Endothelial cell of umbilical vein (primary cell): ENCODE results near the gene ODF4. TPM values are rescaled to one million over a fixed set of nuclear protein-coding genes. Genes with fewer than 3 reads are reported as not detected.

Experiments
- Bru-seq: library from RNA; stranded (reverse); fragments of 400-500 nt; gene quantifications from one replicate; lab custom pipeline; 2021; lab: Mats Ljungman, UMichigan
- BruChase-seq, 2 experiments: library from RNA; stranded (reverse); fragments of 400-500 nt; gene quantifications; one replicate each; lab custom pipeline; 2021; lab: Mats Ljungman, UMichigan
- BruUV-seq: library from RNA; stranded (reverse); fragments of 400-500 nt; replicated peaks from 2 replicates; lab custom pipeline; 2021; lab: Mats Ljungman, UMichigan
- CTCF ChIA-PET: fragments of 300-600, 350-600 bp; sonication (Branson Sonifier 250); formaldehyde crosslinking; loops from one replicate; lab custom pipeline; 2021; ENCODE audit warnings: antibody characterized with exemption, inconsistent platforms; lab: Charles Lee
- POLR2A ChIA-PET: fragments of 300-600, 350-600 bp; sonication (Branson Sonifier 250); formaldehyde crosslinking; loops from one replicate; lab custom pipeline; 2021; ENCODE audit warnings: antibody characterized with exemption, inconsistent platforms; lab: Charles Lee
- DNase-seq: peaks from one replicate; pipeline ENCODE4 v3.0.0-alpha.2; 2011; ENCODE audit warnings: low read depth, low spot score
- FAIRE-seq: peaks from 2 replicates; lab custom pipeline; 2011; peaks lifted over from hg19 to GRCh38; lab: Jason Lieb, UNC
- H2AFZ ChIP-seq: 2 replicates; pipeline ENCODE4 v1.6.0; 2012; ENCODE audit warnings: low read depth, low read length, control low read depth, inconsistent platforms
- H3K27ac ChIP-seq: 2 replicates; pipeline ENCODE4 v1.5.1; 2011; ENCODE audit warnings: low read depth, mild to moderate bottlenecking, control low read depth, low read length, moderate library complexity; ENCODE audit not compliant: insufficient read depth
- H3K27me3 ChIP-seq, 2 experiments: 2 replicates each; pipeline versions ENCODE4 v1.6.0 to v1.6.1; 2011; ENCODE audit warnings: low read length in 2 of 2, mixed read lengths in 1 of 2; ENCODE audit not compliant: control insufficient read depth in 2 of 2, insufficient read depth in 2 of 2
- H3K36me3 ChIP-seq, 2 experiments: 2 replicates in 1 of 2; 3 replicates in 1 of 2; pipeline ENCODE4 v1.5.1; 2011; ENCODE audit warnings: low read length in 2 of 2, mild to moderate bottlenecking in 1 of 2, moderate library complexity in 1 of 2; ENCODE audit not compliant: control insufficient read depth in 2 of 2, insufficient read depth in 2 of 2; ENCODE audit errors: extremely low read depth in 1 of 2
- H3K4me1 ChIP-seq: 3 replicates; pipeline ENCODE4 v1.5.1; 2011; ENCODE audit warnings: mild to moderate bottlenecking, low read length; ENCODE audit not compliant: control insufficient read depth, insufficient read depth; ENCODE audit errors: extremely low read depth
- H3K4me2 ChIP-seq: 2 replicates; pipeline ENCODE4 v1.6.1; 2011; ENCODE audit warnings: low read length, control low read depth, mixed read lengths; ENCODE audit not compliant: insufficient read depth
- H3K4me3 ChIP-seq, 3 experiments: fragments of 200-600 bp in 1 of 3; sonication (generic), shearing (Covaris generic) in 1 of 3; replicated peaks in 1 of 3; 2 replicates each; pipeline ENCODE4 v1.5.1; 2011 to 2016; ENCODE audit warnings: control low read depth in 3 of 3, low read length in 3 of 3, mild to moderate bottlenecking in 2 of 3, inconsistent platforms in 1 of 3, low read depth in 1 of 3, moderate library complexity in 1 of 3; ENCODE audit not compliant: insufficient read depth in 1 of 3
- H3K79me2 ChIP-seq: 2 replicates; pipeline ENCODE4 v1.6.0; 2012; ENCODE audit warnings: low read length, inconsistent platforms; ENCODE audit not compliant: control insufficient read depth, insufficient read depth
- H3K9ac ChIP-seq: replicated peaks from 2 replicates; pipeline ENCODE3; 2011; ENCODE audit warnings: low read length, control low read depth; ENCODE audit not compliant: insufficient read depth; ENCODE audit errors: extremely low read depth
- H3K9me1 ChIP-seq: replicated peaks from 3 replicates; pipeline ENCODE4 v1.6.0; 2011; ENCODE audit warnings: mild to moderate bottlenecking, low read length; ENCODE audit not compliant: control insufficient read depth, insufficient read depth; ENCODE audit errors: extremely low read depth
- H3K9me3 ChIP-seq: replicated peaks from 2 replicates; pipeline ENCODE4 v1.5.1; 2012; ENCODE audit warnings: low read length, inconsistent platforms; ENCODE audit not compliant: control insufficient read depth, insufficient read depth
- H4K20me1 ChIP-seq: replicated peaks from 2 replicates; pipeline ENCODE3; 2011; ENCODE audit warnings: mild to moderate bottlenecking, low read length; ENCODE audit not compliant: control insufficient read depth, insufficient read depth; ENCODE audit errors: extremely low read depth
- EZH2 ChIP-seq: IDR thresholded peaks from 2 replicates; pipeline ENCODE4 v1.6.1; 2012; ENCODE audit warnings: borderline replicate concordance, low read depth, mild to moderate bottlenecking, moderate library complexity, low read length, inconsistent platforms; ENCODE audit not compliant: severe bottlenecking
- FOS ChIP-seq: IDR thresholded peaks from 2 replicates; pipeline ENCODE4 v1.6.1; 2011; ENCODE audit warnings: mild to moderate bottlenecking, low read length, moderate library complexity, borderline replicate concordance; ENCODE audit not compliant: insufficient read depth
- GATA2 ChIP-seq: IDR thresholded peaks from 2 replicates; pipeline ENCODE4 v1.7.0; 2011; ENCODE audit warnings: low read depth, mild to moderate bottlenecking, moderate library complexity, mixed read lengths, low read length; ENCODE audit not compliant: insufficient read length, insufficient read depth
- JUN ChIP-seq: IDR thresholded peaks from 2 replicates; pipeline ENCODE4 v1.6.1; 2011; ENCODE audit warnings: borderline replicate concordance, low read depth; ENCODE audit not compliant: insufficient read length, insufficient read depth
- MAX ChIP-seq: IDR thresholded peaks from 2 replicates; pipeline ENCODE4 v1.6.1; 2011; ENCODE audit not compliant: insufficient read depth, insufficient read length
- MYC ChIP-seq: IDR thresholded peaks from one replicate; pipeline ENCODE4 v1.6.1; 2011; ENCODE audit warnings: mild to moderate bottlenecking, low read depth, low read length
- POLR2A ChIP-seq: IDR thresholded peaks from 2 replicates; pipeline ENCODE4 v1.6.1; 2012; ENCODE audit warnings: low read depth, mild to moderate bottlenecking, control low read depth, low read length
- POLR2AphosphoS5 ChIP-seq: IDR thresholded peaks from 2 replicates; pipeline ENCODE4 v1.6.1; 2012; ENCODE audit warnings: low read depth, mild to moderate bottlenecking, control low read depth, low read length, moderate library complexity; ENCODE audit not compliant: insufficient read depth
- dilution Hi-C: fragments of 300-500 bp; cut with MboI; formaldehyde crosslinking; loops from one replicate; pipeline ENCODE4 v1.15.0; 2019; ENCODE audit warnings: low sequenced_read_pairs; ENCODE audit not compliant: extremely low pct_ligation_motif_present
- intact Hi-C: fragments of 100-400 bp; cut with micrococcal nuclease; formaldehyde crosslinking; loops from one replicate; pipeline ENCODE4 v1.10.0; 2022
- long read RNA-seq: library from polyadenylated mRNA; stranded (forward); transcript quantifications from one replicate; pipeline ENCODE4 v2.0.0, GENCODE V29; 2021
- polyA minus RNA-seq, 3 experiments: library from RNA; depleted of rRNA, polyadenylated mRNA; stranded (reverse); fragments of >200 nt; gene quantifications; 1 replicate in 1 of 3; 2 replicates in 2 of 3; pipeline ENCODE4 v1.2.3, GENCODE V29; 2011
- polyA plus RNA-seq, 4 experiments: library from polyadenylated mRNA; depleted of rRNA in 3 of 4; stranded (reverse) in 3 of 4; unstranded in 1 of 4; fragments of >200 nt; gene quantifications; 2 replicates each; pipeline versions ENCODE4 v1.2.1 to v1.2.3, GENCODE V29; 2011 to 2012; ENCODE audit warnings: missing spikeins in 1 of 4
- total RNA-seq: library from RNA; stranded (reverse); gene quantifications from 2 replicates; pipeline ENCODE4 v1.2.3, GENCODE V29; 2021
- TF ChIP-seq, protein P1 (sequence below), 2 donors: IDR thresholded peaks; 1 replicate in 1 of 2; 2 replicates in 1 of 2; pipeline ENCODE4 v1.5.1; 2011; ENCODE audit warnings: low read length in 2 of 2, mild to moderate bottlenecking in 2 of 2, moderate library complexity in 2 of 2, control low read depth in 1 of 2, inconsistent platforms in 1 of 2, low read depth in 1 of 2; ENCODE audit not compliant: insufficient read depth in 1 of 2; ENCODE audit errors: extremely low read depth in 1 of 2

ODF4 gene
- not detected in 2 replicates for total RNA-seq
- polyA plus RNA-seq, result not detected in 2 replicates
- not detected in 2 replicates for polyA plus RNA-seq (2011; cell fraction: cytosol; rRNA removed)
- not detected in 2 replicates for polyA plus RNA-seq (2011; cell fraction: nucleus; rRNA removed)
- not detected in 2 replicates for polyA plus RNA-seq (2012)
- polyA minus RNA-seq, result not detected in 2 replicates
- not detected for polyA minus RNA-seq (2011; cell fraction: cytosol; rRNA and poly(A)+ RNA removed)
- polyA minus RNA-seq (2011; cell fraction: nucleus; rRNA and poly(A)+ RNA removed), result not detected in 2 replicates
- Bru-seq, nascent RNA, result not detected
- not detected for BruChase-seq, experiment 1, labeled RNA remaining after a 6-hour chase
- BruChase-seq, experiment 2, labeled RNA remaining after a 2-hour chase, result not detected
- long read RNA-seq, result 0 reads

DNA sequence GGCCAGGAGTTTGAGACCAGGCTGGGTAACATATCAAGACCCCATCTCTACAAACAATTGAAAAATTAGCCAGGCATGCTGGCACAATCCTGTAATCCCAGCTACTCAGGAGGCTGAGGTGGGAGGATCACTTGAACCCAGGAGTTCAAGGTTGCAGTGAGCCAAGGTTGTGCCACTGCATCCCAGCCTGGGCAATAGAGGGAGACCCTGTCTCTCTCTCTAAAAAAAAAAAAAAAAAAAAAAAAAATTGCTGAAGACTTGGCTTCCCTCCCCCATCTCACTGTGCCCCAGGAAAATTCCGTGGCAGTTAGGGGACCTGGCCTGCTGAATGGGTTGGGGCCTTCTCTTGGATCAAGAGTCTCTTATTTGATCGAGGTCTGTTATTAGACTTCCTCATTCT is at the start of gene ODF4:
Gene ODF4, plus strand, starts transcription at position 301 of the 400 bp plus-strand sequence. CDS start 212 bp downstream, outside the sequence.
- BruUV-seq, result no TSS peak
- dilution Hi-C loops, result no loop called here
- no peak within 1 kb of the TSS for H3K4me3 ChIP-seq

More for the DNA sequence above, at the start of gene ODF4:
- peaks cover 0 to 1% of the 10 kb centered on the region in 2 experiments for H3K27me3 ChIP-seq
- no peak within 1 kb of the TSS for H3K9ac ChIP-seq
- no peak within 1 kb of the TSS for H2AFZ ChIP-seq
- POLR2A ChIA-PET, result no interaction called here
- no peaks in the 10 kb centered on the region for H3K9me1 ChIP-seq
- CTCF ChIA-PET, result interaction anchor here (2.0 kb wide), 1 partner anchor 13 kb away, joined by 9 read pairs; no protein-coding TSS in a partner anchor
- TF ChIP-seq POLR2A, result no peak
- no peak for TF ChIP-seq FOS
- TF ChIP-seq JUN, result no peak
- no peak for TF ChIP-seq MAX
- no peak for TF ChIP-seq EZH2
- no peak for TF ChIP-seq MYC
- TF ChIP-seq, protein P1, sequence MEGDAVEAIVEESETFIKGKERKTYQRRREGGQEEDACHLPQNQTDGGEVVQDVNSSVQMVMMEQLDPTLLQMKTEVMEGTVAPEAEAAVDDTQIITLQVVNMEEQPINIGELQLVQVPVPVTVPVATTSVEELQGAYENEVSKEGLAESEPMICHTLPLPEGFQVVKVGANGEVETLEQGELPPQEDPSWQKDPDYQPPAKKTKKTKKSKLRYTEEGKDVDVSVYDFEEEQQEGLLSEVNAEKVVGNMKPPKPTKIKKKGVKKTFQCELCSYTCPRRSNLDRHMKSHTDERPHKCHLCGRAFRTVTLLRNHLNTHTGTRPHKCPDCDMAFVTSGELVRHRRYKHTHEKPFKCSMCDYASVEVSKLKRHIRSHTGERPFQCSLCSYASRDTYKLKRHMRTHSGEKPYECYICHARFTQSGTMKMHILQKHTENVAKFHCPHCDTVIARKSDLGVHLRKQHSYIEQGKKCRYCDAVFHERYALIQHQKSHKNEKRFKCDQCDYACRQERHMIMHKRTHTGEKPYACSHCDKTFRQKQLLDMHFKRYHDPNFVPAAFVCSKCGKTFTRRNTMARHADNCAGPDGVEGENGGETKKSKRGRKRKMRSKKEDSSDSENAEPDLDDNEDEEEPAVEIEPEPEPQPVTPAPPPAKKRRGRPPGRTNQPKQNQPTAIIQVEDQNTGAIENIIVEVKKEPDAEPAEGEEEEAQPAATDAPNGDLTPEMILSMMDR (IDR thresholded peaks at IDR 0.05; ENCODE audit: extremely low read depth in 1 of 2, insufficient read depth in 1 of 2, low read depth in 1 of 2, low read length in 2 of 2), result no peak
- no peak for TF ChIP-seq GATA2
- no peak for TF ChIP-seq POLR2AphosphoS5
- H4K20me1 ChIP-seq, result no peaks in the 10 kb centered on the region
- intact Hi-C loops, result loop anchor here (10.0 kb wide), 1 partner anchor 1215 kb away; no protein-coding TSS in a partner anchor
- no peak within 1 kb of the TSS for H3K4me2 ChIP-seq
- no peak for DNase-seq
- no peaks in the 10 kb centered on the region for H3K9me3 ChIP-seq
- H3K27ac ChIP-seq, result no peak within 1 kb of the TSS
- no peaks in the 10 kb centered on the region for H3K79me2 ChIP-seq
- no peaks in the 10 kb centered on the region for H3K36me3 ChIP-seq
- no peak for FAIRE-seq
- no peaks in the 10 kb centered on the region for H3K4me1 ChIP-seq
